Neuronal stem cell (in vitro differentiated cells): ENCODE data around the gene CFAP221.
A peak's percentile ranks its signal among the peaks of the same experiment; 100 is the strongest.
"Not testable (repeated sequence)": the region's sequence is repeated elsewhere in the genome, so short reads cannot be mapped to it uniquely, and the experiment has no call there.

Experiments
- DNase-seq: peaks from one replicate; pipeline ENCODE4 v3.0.0-alpha.2; 2013; ENCODE audit warnings: low spot score
- H2AFZ ChIP-seq: one replicate; pipeline ENCODE4 v1.6.1; 2013; ENCODE audit warnings: mild to moderate bottlenecking, low read length, inconsistent platforms
- H2AK5ac ChIP-seq: 2 replicates; pipeline ENCODE4 v1.6.1; 2013; ENCODE audit warnings: low read depth, mild to moderate bottlenecking, inconsistent platforms, low read length, moderate library complexity, mixed read lengths
- H2BK120ac ChIP-seq: 2 replicates; pipeline ENCODE4 v1.6.1; 2013; ENCODE audit warnings: low read depth, mild to moderate bottlenecking, inconsistent platforms, low read length, moderate library complexity, mixed read lengths
- H2BK12ac ChIP-seq: one replicate; pipeline ENCODE4 v1.6.1; 2013; ENCODE audit warnings: low read length, inconsistent platforms
- H2BK15ac ChIP-seq: 2 replicates; pipeline ENCODE4 v1.6.1; 2013; ENCODE audit warnings: mild to moderate bottlenecking, low read length, inconsistent platforms, mixed read lengths
- H2BK5ac ChIP-seq: one replicate; pipeline ENCODE4 v1.6.1; 2013; ENCODE audit warnings: inconsistent platforms, mild to moderate bottlenecking, low read length, moderate library complexity
- H3K14ac ChIP-seq: one replicate; pipeline ENCODE4 v1.6.1; 2013; ENCODE audit warnings: low read length, inconsistent platforms
- H3K18ac ChIP-seq: 2 replicates; pipeline ENCODE4 v1.6.1; 2013; ENCODE audit warnings: low read length, inconsistent platforms
- H3K23ac ChIP-seq: 2 replicates; pipeline ENCODE4 v1.6.1; 2013; ENCODE audit warnings: low read depth, mild to moderate bottlenecking, mixed read lengths, low read length, inconsistent platforms; ENCODE audit not compliant: poor library complexity
- H3K27ac ChIP-seq: replicated peaks from 3 replicates; pipeline ENCODE4 v1.5.1; 2013; ENCODE audit warnings: low read length, inconsistent platforms
- H3K27me3 ChIP-seq, 3 experiments: 2 replicates each; pipeline ENCODE4 v1.6.1; 2013; ENCODE audit warnings: low read length in 3 of 3, mild to moderate bottlenecking in 2 of 3, inconsistent platforms in 1 of 3, low read depth in 1 of 3, mixed read lengths in 1 of 3, moderate library complexity in 1 of 3; ENCODE audit not compliant: control insufficient read depth in 3 of 3, insufficient read depth in 3 of 3
- H3K36me3 ChIP-seq, 2 donors: replicated peaks in 1 of 2; 2 replicates each; pipeline ENCODE4 v1.6.1; 2013; ENCODE audit warnings: low read length in 2 of 2; ENCODE audit not compliant: control insufficient read depth in 2 of 2, insufficient read depth in 2 of 2
- H3K4ac ChIP-seq: 2 replicates; pipeline ENCODE4 v1.6.1; 2013; ENCODE audit warnings: inconsistent platforms, mild to moderate bottlenecking, low read length, moderate library complexity
- H3K4me1 ChIP-seq, 2 donors: 1 replicate in 1 of 2; 2 replicates in 1 of 2; pipeline ENCODE4 v1.6.1; 2013; ENCODE audit warnings: low read length in 2 of 2, low read depth in 1 of 2; ENCODE audit not compliant: control insufficient read depth in 2 of 2, insufficient read depth in 1 of 2
- H3K4me2 ChIP-seq: one replicate; pipeline ENCODE4 v1.6.1; 2013; ENCODE audit warnings: mild to moderate bottlenecking, low read length, inconsistent platforms; ENCODE audit not compliant: insufficient read depth, poor library complexity, severe bottlenecking
- H3K4me3 ChIP-seq, 2 donors: 2 replicates each; pipeline ENCODE4 v1.5.1; 2013; ENCODE audit warnings: low read length in 2 of 2, mild to moderate bottlenecking in 2 of 2, inconsistent platforms in 1 of 2, moderate library complexity in 1 of 2
- H3K79me1 ChIP-seq: one replicate; pipeline ENCODE4 v1.6.1; 2013; ENCODE audit warnings: low read depth, mild to moderate bottlenecking, inconsistent platforms, low read length, moderate library complexity
- H3K9ac ChIP-seq: one replicate; pipeline ENCODE4 v1.6.1; 2013; ENCODE audit warnings: mild to moderate bottlenecking, low read depth, low read length, inconsistent platforms; ENCODE audit not compliant: poor library complexity
- H3K9me3 ChIP-seq, 2 donors: replicated peaks in 1 of 2; 2 replicates each; pipeline versions ENCODE3 to v1.6.1; 2013; ENCODE audit warnings: low read length in 2 of 2, mild to moderate bottlenecking in 2 of 2, inconsistent platforms in 1 of 2, low read depth in 1 of 2, mixed read lengths in 1 of 2, moderate library complexity in 1 of 2; ENCODE audit not compliant: control insufficient read depth in 2 of 2, insufficient read depth in 1 of 2
- H4K8ac ChIP-seq: one replicate; pipeline ENCODE4 v1.6.1; 2013; ENCODE audit warnings: low read depth, mild to moderate bottlenecking, inconsistent platforms, low read length, moderate library complexity
- H4K91ac ChIP-seq: one replicate; pipeline ENCODE4 v1.6.1; 2013; ENCODE audit warnings: low read length, low read depth, mild to moderate bottlenecking, inconsistent platforms; ENCODE audit not compliant: poor library complexity
- WGBS, 2 donors: extraction: QIAGEN DNeasy Blood & Tissue Kit; methylation state at CpG; one replicate each; pipeline ENCODE4 v1.1.7; 2013; ENCODE audit warnings: missing lambda C conversion rate in 2 of 2, mixed read lengths in 1 of 2; ENCODE audit not compliant: insufficient read length in 2 of 2, insufficient replicate concordance in 1 of 2; ENCODE audit errors: extremely low coverage in 2 of 2; 5-methylcytosine and 5-hydroxymethylcytosine counted together

CFAP221 gene

DNA sequence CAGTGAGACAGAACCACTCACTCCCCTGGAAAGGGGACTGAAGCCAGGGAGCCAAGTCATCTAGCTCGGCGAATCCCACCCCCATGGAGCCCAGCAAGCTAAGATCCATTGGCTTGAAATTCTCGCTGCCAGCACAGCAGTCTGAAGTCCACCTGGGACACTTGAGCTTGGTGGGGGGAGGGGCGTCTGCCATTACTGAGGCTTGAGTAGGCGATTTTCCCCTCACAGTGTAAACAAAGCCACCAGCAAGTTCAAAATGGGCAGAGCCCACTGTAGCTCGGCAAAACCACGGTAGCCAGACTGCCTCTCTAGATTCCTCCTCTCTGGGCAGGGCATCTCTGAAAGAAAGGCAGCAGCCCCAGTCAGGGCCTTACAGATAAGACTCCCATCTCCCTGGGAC, 74.5 kb downstream of the CFAP221 start:
- H3K18ac ChIP-seq, H3K79me1 ChIP-seq, H3K4me3 ChIP-seq, H3K14ac ChIP-seq, H2AK5ac ChIP-seq, H4K8ac ChIP-seq, H3K36me3 ChIP-seq, H2BK15ac ChIP-seq, H3K23ac ChIP-seq, H2BK5ac ChIP-seq, H3K9ac ChIP-seq, H3K4ac ChIP-seq, DNase-seq, H4K91ac ChIP-seq, H3K4me2 ChIP-seq, H2AFZ ChIP-seq, H3K4me1 ChIP-seq, H3K27me3 ChIP-seq, H2BK120ac ChIP-seq, H3K9me3 ChIP-seq, H2BK12ac ChIP-seq, H3K27ac ChIP-seq: not testable (repeated sequence)
- no CpG with 5 or more reads among the region's 7 CpGs for WGBS, 2 donors

DNA sequence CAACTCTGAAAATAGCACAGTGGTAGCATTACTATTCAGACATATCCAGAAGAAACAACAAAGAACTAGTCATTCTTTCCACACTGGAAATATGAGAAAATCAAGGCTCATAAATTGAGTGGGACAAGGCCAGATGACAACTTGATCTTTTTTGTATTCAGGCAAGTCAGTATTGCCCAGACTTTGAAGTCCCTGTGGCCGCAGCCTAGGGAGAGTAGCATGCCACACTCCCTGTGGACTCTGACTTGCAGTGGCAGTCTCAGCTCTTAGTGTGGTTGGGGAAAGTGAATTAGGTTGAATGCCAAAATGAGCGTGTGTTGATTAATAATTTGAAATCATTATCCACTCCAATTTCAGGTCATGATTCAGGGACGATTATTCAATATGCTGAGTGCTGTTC, 81.0 kb downstream of the CFAP221 start:
- Histone ChIP-seq H2AK5ac (no peak overlapping the region), H2BK15ac (no peak overlapping the region), H2BK120ac (no peak overlapping the region), H3K9ac (no peak overlapping the region), H3K9me3 (peaks cover 0 to 3% of the 10 kb centered on the region in 2 donors), H3K4me2 (no peak overlapping the region), H3K79me1 (no peaks in the 10 kb centered on the region), H3K4me3 (no peak overlapping the region), H3K36me3 (no peaks in the 10 kb centered on the region), H3K23ac (no peak overlapping the region), H4K91ac (no peak overlapping the region), H3K4ac (no peak overlapping the region), H3K18ac (no peak overlapping the region), H2BK5ac (no peak overlapping the region), H2BK12ac (no peak overlapping the region), H3K14ac (no peak overlapping the region), H2AFZ (no peak overlapping the region), H4K8ac (no peak overlapping the region), H3K27ac (no peak overlapping the region), H3K4me1 (no peaks in the 10 kb centered on the region), H3K27me3 (no peaks in the 10 kb centered on the region)
- no CpG with 5 or more reads among the region's 3 CpGs for WGBS, 2 donors
- no peak for DNase-seq

DNA sequence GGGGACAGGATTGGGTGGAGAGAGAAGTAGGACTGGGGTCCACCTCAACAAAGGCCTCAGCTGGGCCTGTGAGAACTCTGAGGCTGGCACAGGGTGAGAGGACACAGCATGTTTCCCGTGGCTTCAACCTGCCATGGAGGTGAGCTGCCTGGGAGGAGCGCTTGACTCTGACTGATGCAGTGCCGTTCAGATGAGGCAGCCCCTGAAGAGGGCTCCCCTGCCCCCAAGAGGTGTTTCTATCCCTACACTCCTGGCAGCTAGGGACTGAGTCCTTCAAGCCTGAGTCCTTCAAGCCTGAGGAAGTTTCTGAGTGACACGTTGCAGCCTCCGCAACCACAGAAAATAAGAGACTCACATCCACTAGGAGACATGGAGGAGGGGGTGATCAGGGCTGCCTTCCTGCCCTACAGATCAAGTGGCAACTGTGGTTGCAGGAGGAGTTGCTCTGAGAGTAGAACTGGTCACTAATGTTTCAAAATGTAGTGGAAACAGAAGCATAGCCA, 85.1 kb downstream of the CFAP221 start:
- no peaks in the 10 kb centered on the region for H3K36me3 ChIP-seq
- no CpG with 5 or more reads among the region's 5 CpGs for WGBS, 2 donors
- no peak overlapping the region for H3K4ac ChIP-seq
- no peak overlapping the region for H2BK120ac ChIP-seq
- H3K79me1 ChIP-seq = no peaks in the 10 kb centered on the region
- no peak overlapping the region for H2AFZ ChIP-seq
- no peaks in the 10 kb centered on the region for H3K4me1 ChIP-seq
- H4K8ac ChIP-seq = no peak overlapping the region
- no peak overlapping the region for H2BK5ac ChIP-seq
- DNase-seq = no peak
- no peak overlapping the region for H3K4me3 ChIP-seq
- H3K27ac ChIP-seq = no peak overlapping the region
- no peak overlapping the region for H3K4me2 ChIP-seq
- H3K18ac ChIP-seq = peak overlapping the region; percentile 35
- H3K23ac ChIP-seq = no peak overlapping the region
- H4K91ac ChIP-seq = no peak overlapping the region
- no peak overlapping the region for H2BK15ac ChIP-seq
- peaks cover 0 to 9% of the 10 kb centered on the region in 2 donors for H3K9me3 ChIP-seq
- no peak overlapping the region for H2BK12ac ChIP-seq
- peak overlapping the region; percentile 65 for H2AK5ac ChIP-seq
- H3K27me3 ChIP-seq = no peaks in the 10 kb centered on the region
- no peak overlapping the region for H3K9ac ChIP-seq
- H3K14ac ChIP-seq = peak overlapping the region; percentile 14

DNA sequence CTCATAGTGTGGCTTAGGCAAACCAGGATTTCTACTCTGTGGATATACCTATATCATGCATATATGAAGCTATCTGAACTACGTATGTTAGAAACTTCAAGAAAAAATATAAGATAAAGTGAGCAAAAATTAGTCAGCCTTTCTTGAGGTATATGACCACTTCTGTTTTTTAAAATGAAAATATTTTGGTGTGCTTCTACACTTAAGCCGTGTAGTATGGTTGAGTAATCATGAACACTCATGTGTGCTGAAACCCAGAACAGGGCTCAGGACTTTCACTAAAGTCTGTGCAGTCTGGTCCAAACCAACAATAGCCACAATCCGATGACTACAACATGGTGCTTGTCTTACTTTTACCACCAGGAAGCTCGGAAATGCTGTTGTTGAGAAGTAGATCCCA, 85.9 kb downstream of the CFAP221 start:
- H4K8ac ChIP-seq = no peak overlapping the region
- H2BK12ac ChIP-seq = no peak overlapping the region
- no peak for DNase-seq
- H3K23ac ChIP-seq = no peak overlapping the region
- no peak overlapping the region for H2BK15ac ChIP-seq
- no peak overlapping the region for H3K4ac ChIP-seq
- no peak overlapping the region for H3K4me2 ChIP-seq
- H3K9ac ChIP-seq = no peak overlapping the region
- H3K4me3 ChIP-seq = no peak overlapping the region
- no peak overlapping the region for H2AK5ac ChIP-seq
- no peaks in the 10 kb centered on the region for H3K4me1 ChIP-seq
- no peaks in the 10 kb centered on the region for H3K27me3 ChIP-seq
- no peak overlapping the region for H2BK120ac ChIP-seq
- H4K91ac ChIP-seq = no peak overlapping the region
- H3K18ac ChIP-seq = no peak overlapping the region
- peaks cover 0 to 12% of the 10 kb centered on the region in 2 donors for H3K9me3 ChIP-seq
- WGBS, 2 donors = no CpG with 5 or more reads among the region's 4 CpGs
- H3K36me3 ChIP-seq = no peaks in the 10 kb centered on the region
- H3K79me1 ChIP-seq = no peaks in the 10 kb centered on the region
- no peak overlapping the region for H3K27ac ChIP-seq
- H2BK5ac ChIP-seq = no peak overlapping the region
- no peak overlapping the region for H2AFZ ChIP-seq
- no peak overlapping the region for H3K14ac ChIP-seq
